GM19240 (cell line): Measurements from ENCODE around the gene PEAK3.

Experiments used
- DNase-seq: peaks from one replicate; pipeline ENCODE4 v3.0.0; 2011; ENCODE audit warnings: low spot score; ENCODE audit not compliant: insufficient read length

The PEAK3 gene

GRCh38 chr19:2271234-2272103 lies 10.5 kb downstream of the PEAK3 start:
- DNase-seq = no peak

- DNase-seq = no peak
Observed at GRCh38 chr19:2270423-2271233, 11.3 kb downstream of the PEAK3 start.

- no peak for DNase-seq
Observed at GRCh38 chr19:2270157-2270422, 11.9 kb downstream of the PEAK3 start.

- DNase-seq = peak; percentile 97
Observed at GRCh38 chr19:2269244-2270156, 12.5 kb downstream of the PEAK3 start.

GRCh38 chr19:2268861-2269243 lies 13.1 kb downstream of the PEAK3 start:
- DNase-seq = no peak

- DNase-seq = no peak
Observed at GRCh38 chr19:2268480-2268830, 13.5 kb downstream of the PEAK3 start.

GRCh38 chr19:2266183-2266993 lies 15.6 kb downstream of the PEAK3 start:
- DNase-seq = no peak

- DNase-seq = no peak
Observed at GRCh38 chr19:2261438-2262172, 20.4 kb downstream of the PEAK3 start.

GRCh38 chr19:2260341-2260805 lies 21.6 kb downstream of the PEAK3 start:
- no peak for DNase-seq

- no peak for DNase-seq
Observed at GRCh38 chr19:2259336-2259735, 22.6 kb downstream of the PEAK3 start.

- no peak for DNase-seq
Observed at GRCh38 chr19:2255982-2256685, 25.8 kb downstream of the PEAK3 start, which contains the start of gene JSRP1. JSRP1 (minus strand) TSS chr19:2256417; CDS start chr19:2255314, 1,103 bp downstream.

GRCh38 chr19:2255112-2255845 lies 26.7 kb downstream of the PEAK3 start:
- no peak for DNase-seq

GRCh38 chr19:2254064-2254872 lies 27.7 kb downstream of the PEAK3 start:
- no peak for DNase-seq

- DNase-seq = no peak
Observed at GRCh38 chr19:2253106-2254063, 28.6 kb downstream of the PEAK3 start.

GRCh38 chr19:2252797-2253105 lies 29.2 kb downstream of the PEAK3 start:
- DNase-seq = no peak

GRCh38 chr19:2252055-2252796 lies 29.7 kb downstream of the PEAK3 start:
- no peak for DNase-seq
